ENCODE data around the gene HES2. TPM values are rescaled to one million over a fixed set of nuclear protein-coding genes. Genes with fewer than 3 reads are reported as not detected.

Gene HES2
- total RNA-seq, 4 donors from 2014 or later, result not detected

DNA sequence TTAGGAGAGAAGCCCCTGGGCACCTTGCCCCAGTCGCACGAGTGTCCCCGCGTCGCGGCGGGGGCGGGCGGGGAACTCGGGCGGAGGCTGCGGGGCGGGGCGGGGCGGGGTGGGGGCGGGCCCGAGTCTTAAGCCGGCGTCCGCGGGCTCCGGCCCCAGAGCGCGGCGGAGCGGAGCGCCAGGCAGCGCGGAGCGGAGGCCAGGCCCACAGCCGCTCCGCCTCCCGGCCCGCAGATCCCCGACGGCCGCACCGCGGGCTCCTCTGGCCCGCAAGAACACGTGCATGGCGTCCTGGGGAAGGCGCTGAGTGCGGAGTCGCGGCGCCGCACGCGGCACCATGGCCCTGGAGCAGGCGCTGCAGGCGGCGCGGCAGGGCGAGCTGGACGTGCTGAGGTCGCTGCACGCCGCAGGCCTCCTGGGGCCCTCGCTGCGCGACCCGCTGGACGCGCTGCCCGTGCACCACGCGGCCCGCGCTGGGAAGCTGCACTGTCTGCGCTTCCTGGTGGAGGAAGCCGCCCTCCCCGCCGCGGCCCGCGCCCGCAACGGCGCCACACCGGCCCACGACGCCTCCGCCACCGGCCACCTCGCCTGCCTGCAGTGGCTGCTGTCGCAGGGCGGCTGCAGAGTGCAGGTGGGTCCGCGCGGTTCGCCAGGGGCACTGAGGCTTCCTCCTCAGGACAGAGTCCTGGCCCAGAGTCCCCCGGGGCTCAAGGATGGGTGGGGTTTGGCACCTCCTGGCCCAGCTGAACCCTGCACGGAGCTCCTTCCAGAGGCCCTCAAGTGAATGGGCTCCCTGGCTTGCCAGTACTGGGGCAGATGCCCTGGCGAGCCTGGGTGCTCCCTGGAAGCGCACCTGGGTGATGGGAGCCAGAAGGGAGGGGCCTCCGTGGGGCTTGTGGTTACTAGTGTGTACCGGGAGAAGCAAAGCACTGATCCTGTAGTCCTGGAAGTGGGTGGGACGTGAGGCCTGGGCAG lies 5.2 kb upstream of the HES2 start, which contains the start of gene ESPN:
TSS of gene ESPN (plus strand) at position 158 of the 975 bp plus-strand sequence. CDS start at position 338, 180 bp downstream.
- Histone ChIP-seq H3K4me1 (peaks cover 16 to 32% of the 10 kb centered on the region in 2 donors), H3K27ac (no peak within 1 kb of the TSS), H3K27me3 (peaks cover 39% of the 10 kb centered on the region), H3K9me3 (no peaks in the 10 kb centered on the region), H3K4me3 (replicated peaks in 1 of 3) (no peak within 1 kb of the TSS), H3K36me3 (no peaks in the 10 kb centered on the region)
- 49% methylated on average over 3 of the region's 99 CpGs; no CpG with 5 or more reads in 1 of the 2 donors for WGBS, 2 donors
- intact Hi-C loops (cut with DNase I), result no loop called here
- TF ChIP-seq POLR2A (IDR thresholded peaks at IDR 0.05), result no peak
- TF ChIP-seq, protein P1, sequence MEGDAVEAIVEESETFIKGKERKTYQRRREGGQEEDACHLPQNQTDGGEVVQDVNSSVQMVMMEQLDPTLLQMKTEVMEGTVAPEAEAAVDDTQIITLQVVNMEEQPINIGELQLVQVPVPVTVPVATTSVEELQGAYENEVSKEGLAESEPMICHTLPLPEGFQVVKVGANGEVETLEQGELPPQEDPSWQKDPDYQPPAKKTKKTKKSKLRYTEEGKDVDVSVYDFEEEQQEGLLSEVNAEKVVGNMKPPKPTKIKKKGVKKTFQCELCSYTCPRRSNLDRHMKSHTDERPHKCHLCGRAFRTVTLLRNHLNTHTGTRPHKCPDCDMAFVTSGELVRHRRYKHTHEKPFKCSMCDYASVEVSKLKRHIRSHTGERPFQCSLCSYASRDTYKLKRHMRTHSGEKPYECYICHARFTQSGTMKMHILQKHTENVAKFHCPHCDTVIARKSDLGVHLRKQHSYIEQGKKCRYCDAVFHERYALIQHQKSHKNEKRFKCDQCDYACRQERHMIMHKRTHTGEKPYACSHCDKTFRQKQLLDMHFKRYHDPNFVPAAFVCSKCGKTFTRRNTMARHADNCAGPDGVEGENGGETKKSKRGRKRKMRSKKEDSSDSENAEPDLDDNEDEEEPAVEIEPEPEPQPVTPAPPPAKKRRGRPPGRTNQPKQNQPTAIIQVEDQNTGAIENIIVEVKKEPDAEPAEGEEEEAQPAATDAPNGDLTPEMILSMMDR (IDR thresholded peaks at IDR 0.05), result no peak
- no peak for DNase-seq

GRCh38 chr1:6424000-6424565 lies 4.4 kb upstream of the HES2 start:
- WGBS, 2 donors, result 6 to 7% methylated on average over 27 to 29 of the region's 35 CpGs
- no peak for TF ChIP-seq POLR2A (IDR thresholded peaks at IDR 0.05)
- TF ChIP-seq, protein P1 (IDR thresholded peaks at IDR 0.05), result no peak

DNA sequence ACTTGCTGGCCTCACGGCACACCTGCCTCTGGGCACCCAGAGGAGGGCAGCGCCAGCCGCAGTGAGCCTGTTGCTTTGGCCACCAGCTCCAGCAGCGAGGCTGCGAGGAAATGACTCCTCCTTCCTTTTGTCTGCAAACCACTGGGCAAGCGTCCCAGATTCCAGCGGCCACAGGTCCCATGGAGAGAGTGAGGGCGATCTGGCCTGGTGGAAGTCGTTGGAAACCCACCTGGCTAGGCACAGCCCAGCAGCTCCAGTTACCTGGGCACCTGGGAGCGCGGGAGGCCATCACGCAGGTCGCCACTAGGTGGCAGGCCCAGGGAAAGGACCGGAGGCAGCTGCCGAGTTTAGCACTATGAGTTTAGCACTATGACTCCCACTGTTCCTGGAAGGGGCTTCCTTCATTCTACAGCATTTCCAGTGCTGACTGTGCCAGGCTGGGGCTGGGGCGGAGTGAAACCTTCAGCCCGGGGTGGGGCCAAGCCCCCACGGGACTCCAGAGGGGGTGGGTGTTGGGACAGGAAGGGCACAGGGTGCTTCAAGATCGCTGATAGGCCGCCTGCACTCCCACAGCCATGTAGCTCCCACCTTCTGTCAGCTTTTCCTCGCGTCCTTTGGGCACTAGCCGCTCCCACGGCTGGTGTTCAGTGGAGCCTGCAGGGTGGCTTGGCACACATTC lies 3.7 kb upstream of the HES2 start:
- WGBS, 2 donors, result 4 to 7% methylated on average over 16 to 23 of the region's 24 CpGs
- peak; percentile 64 to 65 for DNase-seq
- TF ChIP-seq, protein P1 (IDR thresholded peaks at IDR 0.05), result peak; percentile 29 to 77 (median 53)
- no peak for TF ChIP-seq POLR2A (IDR thresholded peaks at IDR 0.05)
- Histone ChIP-seq H3K36me3 (no peaks in the 10 kb centered on the region), H3K4me1 (peaks cover 24 to 45% of the 10 kb centered on the region in 2 donors), H3K27me3 (peaks cover 51% of the 10 kb centered on the region), H3K27ac (no peak overlapping the region), H3K4me3 (replicated peaks in 1 of 3) (no peak overlapping the region), H3K9me3 (no peaks in the 10 kb centered on the region)
- intact Hi-C loops (cut with DNase I), result no loop called here

More at GRCh38 chr1:6424000-6424565, 4.4 kb upstream of the HES2 start:
- intact Hi-C loops (cut with DNase I), result no loop called here
- Histone ChIP-seq H3K36me3 (no peaks in the 10 kb centered on the region), H3K4me1 (peaks cover 23 to 41% of the 10 kb centered on the region in 2 donors), H3K4me3 (replicated peaks in 1 of 3) (no peak overlapping the region), H3K27ac (no peak overlapping the region), H3K9me3 (no peaks in the 10 kb centered on the region), H3K27me3 (peaks cover 47% of the 10 kb centered on the region)
- DNase-seq, result no peak

DNA sequence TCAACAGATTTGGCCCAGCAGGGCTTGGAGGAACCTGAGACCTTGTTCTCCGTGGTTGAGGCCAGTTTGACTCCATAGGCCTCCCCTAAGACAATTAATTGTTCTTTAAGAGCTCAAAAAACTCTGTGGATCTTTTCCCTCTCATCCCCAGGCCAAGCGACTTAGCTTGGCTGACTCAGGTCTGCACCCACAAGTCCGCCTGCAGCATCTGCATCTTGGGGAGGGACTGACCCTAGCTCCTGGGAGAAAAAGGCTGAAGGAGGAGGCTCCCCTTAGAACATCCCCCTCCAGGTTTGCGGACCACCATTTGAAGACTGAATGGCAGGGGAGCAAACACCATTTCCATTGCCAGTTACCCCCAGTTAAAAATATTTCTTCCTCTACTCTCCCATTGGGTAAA lies 1.5 kb upstream of the HES2 start:
- no peak for DNase-seq
- no peaks in the 10 kb centered on the region for H3K36me3 ChIP-seq
- TF ChIP-seq, protein P1 (IDR thresholded peaks at IDR 0.05), result no peak
- TF ChIP-seq POLR2A (IDR thresholded peaks at IDR 0.05), result no peak
- H3K27ac ChIP-seq, result no peak overlapping the region
- no peaks in the 10 kb centered on the region for H3K9me3 ChIP-seq
- H3K4me3 ChIP-seq (replicated peaks in 1 of 3), result no peak overlapping the region
- H3K27me3 ChIP-seq, result peaks cover 51% of the 10 kb centered on the region
- 61 to 70% methylated on average over 4 of the region's 4 CpGs for whole genome bisulfite sequencing, 2 donors
- intact Hi-C loops (cut with DNase I), result no loop called here
- peaks cover 24 to 45% of the 10 kb centered on the region in 2 donors for H3K4me1 ChIP-seq
